ENCODE results near the gene ELP1.

Gene ELP1

GRCh38 chr9:108883085-108883484 lies 50.8 kb downstream of the ELP1 start:
- no peak for DNase-seq (ENCODE audit: low read depth)

DNA sequence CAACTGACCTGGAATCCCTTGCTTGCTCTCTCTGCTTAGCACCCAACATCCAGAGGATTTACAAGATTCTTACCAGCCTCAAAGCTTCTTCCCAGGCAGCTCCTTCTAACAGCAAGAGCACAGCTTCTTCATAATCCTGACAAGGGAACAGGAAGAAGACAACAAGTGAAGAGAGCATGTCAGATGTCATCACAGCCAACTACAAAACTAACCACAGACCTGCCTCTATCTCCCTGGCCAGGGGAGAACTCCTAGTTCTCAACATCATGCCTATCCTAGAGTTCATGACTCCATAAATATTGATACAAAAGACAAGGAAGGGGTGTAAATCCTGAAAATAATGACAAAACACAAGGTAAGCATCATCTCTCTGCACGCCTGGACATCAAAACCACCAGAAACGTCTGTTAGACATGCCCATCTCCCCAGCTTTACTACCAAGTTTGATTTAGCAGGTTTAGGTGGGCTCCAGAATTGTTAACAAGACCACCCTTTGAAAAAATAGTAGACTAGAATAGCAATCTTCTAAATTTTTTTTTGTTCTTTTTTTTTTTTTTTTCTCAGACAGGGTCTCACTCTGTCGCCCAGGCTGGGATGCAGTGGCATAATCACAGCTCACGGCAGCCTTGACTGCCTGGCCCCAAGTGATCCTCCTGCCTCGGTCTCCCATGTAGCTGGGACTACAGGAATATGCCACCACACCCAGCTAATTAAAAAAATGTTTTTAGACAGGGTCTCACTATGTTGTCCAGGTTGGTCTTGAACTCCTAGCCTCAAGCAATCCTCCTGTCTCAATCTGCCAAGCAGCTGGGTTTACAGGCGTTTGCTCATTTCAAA lies 51.7 kb downstream of the ELP1 start:
- DNase-seq (ENCODE audit: low read depth) = no peak

- DNase-seq (ENCODE audit: low read depth) = no peak
Observed at GRCh38 chr9:108880738-108881316, 53.1 kb downstream of the ELP1 start.

- DNase-seq (ENCODE audit: low read depth) = no peak
Observed at GRCh38 chr9:108877524-108877923, 56.4 kb downstream of the ELP1 start.

DNA sequence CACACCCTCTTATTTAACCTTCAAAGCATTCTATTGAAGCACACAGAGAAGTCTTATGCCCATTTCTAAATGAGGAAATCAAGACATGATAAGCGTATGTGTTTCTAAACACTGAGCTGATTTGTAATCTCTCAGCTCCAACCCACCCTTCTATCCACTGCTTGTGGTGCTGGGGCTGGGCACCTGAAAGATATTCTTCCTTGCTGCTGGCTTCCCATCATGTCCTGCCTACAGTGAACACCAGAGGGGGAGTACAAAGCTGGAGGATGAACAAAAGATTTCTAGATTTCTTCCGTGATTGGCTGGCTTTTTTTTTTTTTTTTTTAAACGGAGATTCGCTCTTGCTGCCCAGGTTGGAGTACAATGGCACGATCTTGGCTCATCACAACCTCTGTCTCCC lies 57.5 kb downstream of the ELP1 start:
- DNase-seq (ENCODE audit: low read depth) = no peak

DNA sequence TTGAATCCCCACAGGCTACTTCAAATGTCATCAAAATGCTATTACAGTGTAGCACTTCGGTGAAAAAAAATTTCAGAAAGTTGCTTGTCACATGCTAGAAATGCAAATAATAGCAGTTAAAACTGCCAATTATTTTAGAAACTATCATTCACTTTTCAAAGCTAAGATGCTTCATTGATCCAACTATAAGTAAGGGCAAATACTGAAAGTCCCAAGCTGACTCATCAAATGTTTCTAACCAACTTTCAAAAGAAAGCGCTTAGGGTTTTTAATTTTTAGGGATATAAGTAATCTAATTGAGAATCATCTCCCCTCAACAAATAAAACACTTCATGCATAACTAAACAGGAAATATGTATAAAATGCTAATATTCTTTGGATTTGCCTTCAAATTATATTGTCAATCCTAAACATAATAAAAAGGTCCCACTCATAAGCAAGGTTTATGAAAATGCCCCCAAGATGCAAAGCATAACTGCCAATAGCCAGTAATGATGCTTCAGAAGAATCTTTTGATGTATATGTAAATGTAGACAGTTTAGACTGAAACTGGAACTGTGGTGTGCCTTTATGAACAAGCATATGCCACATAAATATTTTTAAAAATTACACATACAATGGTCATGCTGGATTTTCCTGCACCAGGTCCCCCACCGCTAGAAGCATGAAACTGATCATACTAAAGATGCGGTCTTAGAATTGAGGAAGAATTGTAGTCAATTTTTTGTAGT lies 59.7 kb downstream of the ELP1 start:
- DNase-seq (ENCODE audit: low read depth) = no peak

- DNase-seq (ENCODE audit: low read depth) = no peak
Observed at GRCh38 chr9:108869092-108869725, 64.7 kb downstream of the ELP1 start.

DNA sequence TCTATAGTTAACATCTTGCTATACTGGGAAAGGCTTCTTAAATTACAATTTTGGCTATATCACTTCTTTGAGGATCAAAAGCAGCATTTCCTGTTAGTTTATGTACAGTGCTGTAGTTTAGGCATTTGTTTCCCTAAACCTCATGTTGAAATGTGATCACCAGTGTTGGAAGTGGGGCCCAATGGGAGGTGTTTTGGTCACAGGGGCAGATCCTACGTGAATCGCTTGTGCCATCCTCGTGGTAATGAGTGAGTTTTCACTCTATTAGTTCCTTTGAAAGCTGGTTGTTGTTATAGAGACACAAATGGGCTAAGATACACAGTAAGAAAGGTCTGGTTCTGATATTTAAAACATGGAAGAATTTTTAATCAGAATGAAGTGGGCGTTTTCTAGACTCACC lies 66.1 kb downstream of the ELP1 start:
- no peak for DNase-seq (ENCODE audit: low read depth)

- DNase-seq (ENCODE audit: low read depth) = no peak
Observed at GRCh38 chr9:108867116-108867515, 66.8 kb downstream of the ELP1 start.

DNA sequence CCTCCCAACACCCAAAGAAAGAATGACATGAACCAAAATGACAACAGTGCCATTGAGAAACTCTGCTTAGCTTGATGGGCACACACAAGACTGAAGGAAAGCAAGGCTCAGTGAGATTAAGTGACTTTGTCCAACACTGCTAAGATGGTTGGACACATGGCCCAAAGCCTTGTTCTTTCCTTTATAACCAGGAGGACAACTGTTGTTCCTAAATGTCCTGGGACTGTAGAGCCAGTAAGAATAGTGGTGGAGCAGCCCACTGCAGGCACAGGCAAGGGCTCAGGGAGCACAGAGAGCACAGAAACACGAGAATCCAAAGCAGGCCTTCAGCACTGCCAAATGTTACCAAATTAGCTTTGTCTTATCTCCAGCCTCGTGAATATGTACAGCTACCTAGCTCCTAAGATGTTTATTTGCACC lies 67.9 kb downstream of the ELP1 start:
- DNase-seq (ENCODE audit: low read depth) = no peak

- DNase-seq (ENCODE audit: low read depth) = no peak
Observed at GRCh38 chr9:108865037-108865436, 68.9 kb downstream of the ELP1 start.

- no peak for DNase-seq (ENCODE audit: low read depth)
Observed at GRCh38 chr9:108864446-108864845, 69.5 kb downstream of the ELP1 start.

GRCh38 chr9:108863891-108864290 lies 70.0 kb downstream of the ELP1 start:
- no peak for DNase-seq (ENCODE audit: low read depth)

GRCh38 chr9:108861997-108862396 lies 71.9 kb downstream of the ELP1 start, which contains the start of gene ACTL7A:
Gene ACTL7A, plus strand, starts transcription at chr9:108862266. Its CDS starts 57 bp downstream, at chr9:108862323.
- no peak for DNase-seq (ENCODE audit: low read depth)

DNA sequence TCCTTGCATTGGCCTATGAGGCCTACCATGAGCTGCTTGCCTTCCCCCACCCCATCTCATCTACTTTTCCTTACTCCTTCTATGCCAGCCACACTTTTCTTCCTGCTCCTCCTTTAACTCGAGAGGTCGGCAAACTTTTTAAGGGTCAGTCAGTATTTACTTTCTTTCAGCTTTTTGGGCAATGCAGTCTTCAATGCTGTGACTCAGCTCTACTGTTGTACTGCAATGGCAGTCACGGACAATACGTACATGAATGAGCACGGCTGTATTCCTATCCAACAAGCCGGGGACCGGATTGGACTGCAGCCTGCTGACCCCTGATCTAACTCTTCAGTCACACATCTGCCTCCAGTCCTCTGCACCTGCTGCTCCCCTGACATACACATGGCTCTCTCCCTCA lies 72.5 kb downstream of the ELP1 start:
- no peak for DNase-seq (ENCODE audit: low read depth)

DNA sequence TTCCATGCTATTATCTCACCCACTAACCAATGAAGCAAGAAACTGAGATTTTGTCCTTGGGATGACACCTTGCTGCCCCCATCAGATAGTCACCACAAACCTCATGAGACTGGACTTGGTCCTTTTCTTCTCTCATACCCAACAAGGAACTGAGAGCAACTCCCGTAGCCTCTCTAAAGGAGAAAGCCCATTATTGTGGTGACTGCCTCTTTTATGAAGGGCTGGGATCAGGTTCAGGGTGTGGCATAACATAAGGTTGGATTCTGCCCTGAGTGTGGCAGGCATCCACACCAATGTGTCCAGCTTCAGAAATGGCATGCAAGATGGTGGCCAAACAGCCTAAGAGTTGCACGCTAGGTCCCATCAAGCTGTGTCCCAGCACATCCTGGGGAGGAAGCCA lies 73.2 kb downstream of the ELP1 start:
- DNase-seq (ENCODE audit: low read depth) = no peak

- no peak for DNase-seq (ENCODE audit: low read depth)
Observed at GRCh38 chr9:108860354-108860753, 73.6 kb downstream of the ELP1 start.

DNA sequence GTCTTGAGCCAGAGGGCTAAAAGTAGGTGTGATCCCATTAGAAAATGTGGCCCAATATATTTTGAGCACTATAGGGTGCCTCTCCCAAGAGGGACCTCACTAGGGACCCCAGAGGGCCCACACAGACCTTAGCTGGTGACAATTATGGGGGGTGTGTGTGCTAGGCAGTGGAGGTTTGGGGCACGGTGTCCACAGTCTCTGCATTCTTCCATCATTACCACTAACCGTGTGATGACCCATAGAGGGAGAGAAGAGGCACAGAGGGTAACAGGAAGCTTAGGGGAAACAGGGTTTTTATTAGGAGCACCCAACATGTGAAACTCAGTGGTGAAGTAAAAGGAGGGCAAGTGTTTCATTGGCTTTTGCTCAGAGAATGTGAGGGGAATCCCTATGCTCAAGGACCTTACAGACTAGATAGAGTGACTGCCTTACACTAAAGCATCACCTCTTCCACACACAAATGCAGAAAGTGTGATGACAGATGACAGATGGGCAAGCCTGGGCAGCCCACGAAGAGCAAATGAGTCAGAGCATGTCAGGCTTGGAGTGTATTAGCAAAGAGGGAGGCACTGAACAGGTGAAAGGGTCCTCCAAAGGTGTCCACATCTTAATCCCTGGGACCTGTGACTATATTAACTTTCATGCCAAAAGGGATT lies 74.3 kb downstream of the ELP1 start:
- no peak for DNase-seq (ENCODE audit: low read depth)

GRCh38 chr9:108857572-108857971 lies 76.4 kb downstream of the ELP1 start:
- DNase-seq (ENCODE audit: low read depth) = no peak

DNA sequence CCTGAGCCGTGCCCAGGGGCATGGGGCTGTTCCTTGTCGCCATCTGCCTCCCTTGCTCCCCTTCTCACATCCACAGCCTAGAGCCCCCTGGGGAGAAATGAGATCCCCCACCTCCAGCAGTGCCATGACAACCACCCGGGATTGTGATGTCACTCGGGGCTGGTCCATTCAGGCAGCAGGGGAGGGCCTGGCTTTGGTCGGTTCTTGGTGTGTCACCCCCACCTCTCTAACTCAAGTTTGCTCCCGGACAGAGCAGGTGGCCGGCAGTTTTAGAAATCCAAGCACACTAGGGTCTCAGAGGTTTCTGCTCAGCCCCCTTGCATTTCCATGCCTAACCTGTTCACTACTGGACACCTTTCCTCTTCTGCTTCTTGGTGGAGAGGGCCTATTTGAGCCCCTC lies 78.0 kb downstream of the ELP1 start, which contains the start of gene ACTL7B:
ACTL7B (minus strand) TSS at position 99 of the 400 bp plus-strand sequence; CDS start at position 43, 56 bp downstream.
- no peak for DNase-seq (ENCODE audit: low read depth)

GRCh38 chr9:108855529-108855886 lies 78.4 kb downstream of the ELP1 start:
- no peak for DNase-seq (ENCODE audit: low read depth)

Data from activated T-helper 1 cell treated with Interleukin-2 at 50 U/mL for 16 hours (primary cell).